ENCODE results near the gene MAPKAPK3. TPM values are rescaled to one million over a fixed set of nuclear protein-coding genes. Genes with fewer than 3 reads are reported as not detected.

The MAPKAPK3 gene
- polyA plus RNA-seq, 1 donor from 2014 or later = 4.3 TPM

DNA sequence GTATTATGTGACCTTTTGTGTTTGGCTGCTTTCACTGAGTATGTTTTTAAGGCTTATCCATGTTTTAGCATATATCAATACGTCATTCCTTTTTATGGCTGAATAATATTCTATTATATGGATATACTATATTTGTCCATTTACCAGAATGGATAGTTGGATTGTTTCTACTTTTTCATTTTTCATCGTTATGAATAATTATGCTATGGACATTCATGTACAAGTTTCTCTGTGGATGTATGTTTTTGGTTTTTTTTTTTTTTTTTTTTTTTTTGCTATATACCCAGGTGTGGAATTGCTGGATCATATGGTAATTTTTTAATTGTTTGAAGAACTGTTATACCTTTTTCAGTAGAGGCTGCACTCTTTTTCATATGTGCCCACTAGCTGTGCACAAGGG, 81.3 kb downstream of the MAPKAPK3 start:
- Histone ChIP-seq H3K9me3 (ENCODE audit: low read length) (peaks cover 5% of the 10 kb centered on the region), H3K4me3 (ENCODE audit: low read length) (no peak overlapping the region), H4K20me1 (ENCODE audit: insufficient read depth) (no peaks in the 10 kb centered on the region), H3K27ac (ENCODE audit: low read length) (no peak overlapping the region), H3K36me3 (ENCODE audit: insufficient read depth, low read length) (no peaks in the 10 kb centered on the region), H3F3A (ENCODE audit: insufficient read depth, low read length, poor library complexity, severe bottlenecking) (no peaks in the 10 kb centered on the region), H3K9me2 (ENCODE audit: insufficient read depth, low read length) (no peaks in the 10 kb centered on the region), H3K79me2 (replicated peaks; ENCODE audit: insufficient read depth, low read length) (peaks cover 29% of the 10 kb centered on the region), H3K4me2 (ENCODE audit: low read length) (no peak overlapping the region), H2AFZ (ENCODE audit: low read depth, low read length) (no peak overlapping the region), H3K9ac (ENCODE audit: low read length) (no peak overlapping the region), H3K27me3 (ENCODE audit: insufficient read depth, low read depth, low read length) (no peaks in the 10 kb centered on the region)
- no peak for TF ChIP-seq SMC3 (conservative IDR thresholded peaks at IDR 0.05; ENCODE audit: poor library complexity)
- no peak for TF ChIP-seq MXI1 (conservative IDR thresholded peaks at IDR 0.05; ENCODE audit: poor library complexity, severe bottlenecking)
- no peak for TF ChIP-seq EP300 (conservative IDR thresholded peaks at IDR 0.05; ENCODE audit: poor library complexity, severe bottlenecking)
- TF ChIP-seq, protein P1, sequence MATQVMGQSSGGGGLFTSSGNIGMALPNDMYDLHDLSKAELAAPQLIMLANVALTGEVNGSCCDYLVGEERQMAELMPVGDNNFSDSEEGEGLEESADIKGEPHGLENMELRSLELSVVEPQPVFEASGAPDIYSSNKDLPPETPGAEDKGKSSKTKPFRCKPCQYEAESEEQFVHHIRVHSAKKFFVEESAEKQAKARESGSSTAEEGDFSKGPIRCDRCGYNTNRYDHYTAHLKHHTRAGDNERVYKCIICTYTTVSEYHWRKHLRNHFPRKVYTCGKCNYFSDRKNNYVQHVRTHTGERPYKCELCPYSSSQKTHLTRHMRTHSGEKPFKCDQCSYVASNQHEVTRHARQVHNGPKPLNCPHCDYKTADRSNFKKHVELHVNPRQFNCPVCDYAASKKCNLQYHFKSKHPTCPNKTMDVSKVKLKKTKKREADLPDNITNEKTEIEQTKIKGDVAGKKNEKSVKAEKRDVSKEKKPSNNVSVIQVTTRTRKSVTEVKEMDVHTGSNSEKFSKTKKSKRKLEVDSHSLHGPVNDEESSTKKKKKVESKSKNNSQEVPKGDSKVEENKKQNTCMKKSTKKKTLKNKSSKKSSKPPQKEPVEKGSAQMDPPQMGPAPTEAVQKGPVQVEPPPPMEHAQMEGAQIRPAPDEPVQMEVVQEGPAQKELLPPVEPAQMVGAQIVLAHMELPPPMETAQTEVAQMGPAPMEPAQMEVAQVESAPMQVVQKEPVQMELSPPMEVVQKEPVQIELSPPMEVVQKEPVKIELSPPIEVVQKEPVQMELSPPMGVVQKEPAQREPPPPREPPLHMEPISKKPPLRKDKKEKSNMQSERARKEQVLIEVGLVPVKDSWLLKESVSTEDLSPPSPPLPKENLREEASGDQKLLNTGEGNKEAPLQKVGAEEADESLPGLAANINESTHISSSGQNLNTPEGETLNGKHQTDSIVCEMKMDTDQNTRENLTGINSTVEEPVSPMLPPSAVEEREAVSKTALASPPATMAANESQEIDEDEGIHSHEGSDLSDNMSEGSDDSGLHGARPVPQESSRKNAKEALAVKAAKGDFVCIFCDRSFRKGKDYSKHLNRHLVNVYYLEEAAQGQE (IDR thresholded peaks at IDR 0.05; ENCODE audit: borderline replicate concordance) = no peak
- no peak for TF ChIP-seq POLR2AphosphoS5 (IDR thresholded peaks at IDR 0.05)
- TF ChIP-seq CTCF (IDR thresholded peaks at IDR 0.05; ENCODE audit: poor library complexity, severe bottlenecking) = no peak
- no peak for TF ChIP-seq RAD21 (conservative IDR thresholded peaks at IDR 0.05)
- TF ChIP-seq EZH2 (IDR thresholded peaks at IDR 0.05; ENCODE audit: borderline replicate concordance, insufficient read depth, low read length, poor library complexity, severe bottlenecking) = no peak
- no peak for TF ChIP-seq TAF1 (IDR thresholded peaks at IDR 0.05; ENCODE audit: low read depth)

Small RNAs within 50 kb of the gene (small RNA-seq; reads per million reads assigned to genes)
- gene MIR4787 (15.1 to 35.5 (median 34.3) reads per million in 3 experiments), gene PPIAP69 (0 reads per million in 3 experiments)

Other genes starting within 250 kb of the MAPKAPK3 start
- 7.8 and 11.4 TPM in 2 replicates for gene CACNA2D2, start 113.5 kb upstream of the MAPKAPK3 start, polyA plus RNA-seq
- gene C3orf18, start 49.4 kb upstream of the MAPKAPK3 start, polyA plus RNA-seq = 24.5 and 39.9 TPM in 2 replicates
- gene HEMK1, start 47.6 kb upstream of the MAPKAPK3 start, polyA plus RNA-seq = 24.4 and 36.8 TPM in 2 replicates
- not detected in 2 replicates for gene CISH, start 5.4 kb upstream of the MAPKAPK3 start, polyA plus RNA-seq
- 15.6 and 18.7 TPM in 2 replicates for gene DOCK3, start 57.8 kb downstream of the MAPKAPK3 start, polyA plus RNA-seq